Endodermal cell (in vitro differentiated cells): ENCODE measurements around the gene TMOD1. TPM values are rescaled to one million over a fixed set of nuclear protein-coding genes. Genes with fewer than 3 reads are reported as not detected.

ENCODE experiments used
- DNase-seq: peaks from one replicate; pipeline ENCODE4 v3.0.0-alpha.2; 2017
- H3K27ac ChIP-seq: 2 replicates; pipeline ENCODE4 v1.5.1; 2013; ENCODE audit warnings: mild to moderate bottlenecking, low read depth, low read length, moderate library complexity
- H3K27me3 ChIP-seq: 2 replicates; pipeline ENCODE4 v1.6.1; 2013; ENCODE audit warnings: mild to moderate bottlenecking, low read length, moderate library complexity; ENCODE audit not compliant: insufficient read depth, control insufficient read depth, poor library complexity, severe bottlenecking
- H3K36me3 ChIP-seq: 2 replicates; pipeline ENCODE4 v1.7.0; 2013; ENCODE audit warnings: mild to moderate bottlenecking, low read length, moderate library complexity; ENCODE audit not compliant: control insufficient read depth, insufficient read depth
- H3K4me1 ChIP-seq: one replicate; pipeline ENCODE4 v1.7.0; 2013; ENCODE audit warnings: low read length; ENCODE audit not compliant: control insufficient read depth, insufficient read depth
- H3K4me3 ChIP-seq: 2 replicates; pipeline ENCODE4 v1.5.1; 2013; ENCODE audit warnings: mild to moderate bottlenecking, low read length, moderate library complexity
- H3K9ac ChIP-seq: 2 replicates; pipeline ENCODE4 v1.6.1; 2013; ENCODE audit warnings: mild to moderate bottlenecking, low read length, moderate library complexity; ENCODE audit not compliant: poor library complexity, severe bottlenecking; ENCODE audit errors: extremely low read depth
- H3K9me3 ChIP-seq: 2 replicates; pipeline ENCODE4 v1.6.1; 2013; ENCODE audit warnings: mild to moderate bottlenecking, low read length, moderate library complexity; ENCODE audit not compliant: control insufficient read depth
- H3K27ac Mint-ChIP-seq: 2 replicates; pipeline ENCODE4 v1.8.0; 2020; ENCODE audit warnings: mixed read lengths
- H3K27me3 Mint-ChIP-seq: 2 replicates; pipeline ENCODE4 v1.8.0; 2021; ENCODE audit warnings: mild to moderate bottlenecking, mixed read lengths; ENCODE audit not compliant: insufficient read depth
- H3K36me3 Mint-ChIP-seq: 2 replicates; pipeline ENCODE4 v1.8.0; 2020; ENCODE audit warnings: low read depth, mixed read lengths
- H3K4me1 Mint-ChIP-seq: 2 replicates; pipeline ENCODE4 v1.8.0; 2020; ENCODE audit warnings: mixed read lengths
- H3K4me3 Mint-ChIP-seq: 2 replicates; pipeline ENCODE4 v1.8.0; 2020; ENCODE audit warnings: mild to moderate bottlenecking, moderate library complexity, mixed read lengths
- H3K9me3 Mint-ChIP-seq: 2 replicates; pipeline ENCODE4 v1.8.0; 2020; ENCODE audit warnings: mild to moderate bottlenecking, mixed read lengths
- CTCF ChIP-seq: fragments of 200-600 bp; sonication (generic); conservative IDR thresholded peaks from 2 replicates; pipeline ENCODE4 v1.5.0; 2021; ENCODE audit warnings: antibody characterized with exemption, mild to moderate bottlenecking
- WGBS, 2 experiments: methylation state at CpG; one replicate each; pipeline versions ENCODE4 v1.1.5 to v1.1.7; 2013; ENCODE audit warnings: missing lambda C conversion rate in 2 of 2, mixed read lengths in 1 of 2; ENCODE audit not compliant: insufficient coverage in 1 of 2, insufficient read length in 1 of 2; 5-methylcytosine and 5-hydroxymethylcytosine counted together
- total RNA-seq, 2 donors: library from RNA; stranded (reverse); fragmentation: NEBNext Ultra II Directional in 1 of 2; extraction: Animal tissue kit (Norgen Biotek cat#: 25700) in 1 of 2; gene quantifications; 2 replicates in 1 of 2; 3 replicates in 1 of 2; pipeline ENCODE4 v1.2.1, GENCODE V29; 2021

Gene TMOD1
- total RNA-seq, 2 donors from 2014 or later: 3.6 to 7.1 TPM

- Mint-ChIP-seq H3K4me1 (peaks cover 11% of the 10 kb centered on the region), H3K4me3 (no peak overlapping the region), H3K27me3 (no peaks in the 10 kb centered on the region), H3K27ac (no peak overlapping the region), H3K36me3 (peaks cover 21% of the 10 kb centered on the region), H3K9me3 (peaks cover under 1% of the 10 kb centered on the region)
- no peak for DNase-seq
- peaks cover 4% of the 10 kb centered on the region for H3K9me3 ChIP-seq
- H3K27me3 ChIP-seq: no peaks in the 10 kb centered on the region
- no peak overlapping the region for H3K4me3 ChIP-seq
- peaks cover 30% of the 10 kb centered on the region for H3K36me3 ChIP-seq
- TF ChIP-seq CTCF: peak; percentile 45
- H3K4me1 ChIP-seq: no peaks in the 10 kb centered on the region
- no peak overlapping the region for H3K9ac ChIP-seq
- no peak overlapping the region for H3K27ac ChIP-seq
Observed at GRCh38 chr9:97629156-97629555, 127.7 kb downstream of the TMOD1 start.

GRCh38 chr9:97630591-97630990 lies 129.1 kb downstream of the TMOD1 start:
- H3K4me3 Mint-ChIP-seq: no peak overlapping the region
- no peaks in the 10 kb centered on the region for H3K27me3 Mint-ChIP-seq
- Histone ChIP-seq H3K4me1 (no peaks in the 10 kb centered on the region), H3K9ac (no peak overlapping the region), H3K4me3 (no peak overlapping the region), H3K9me3 (no peaks in the 10 kb centered on the region), H3K27me3 (no peaks in the 10 kb centered on the region), H3K27ac (no peak overlapping the region), H3K36me3 (peaks cover 15% of the 10 kb centered on the region)
- peaks cover 23% of the 10 kb centered on the region for H3K4me1 Mint-ChIP-seq
- no peak overlapping the region for H3K27ac Mint-ChIP-seq
- H3K36me3 Mint-ChIP-seq: peaks cover 7% of the 10 kb centered on the region
- no peaks in the 10 kb centered on the region for H3K9me3 Mint-ChIP-seq
- no peak for DNase-seq
- TF ChIP-seq CTCF: no peak

- H3K27ac Mint-ChIP-seq: peak overlapping the region; percentile 100
- H3K36me3 ChIP-seq: peaks cover 2% of the 10 kb centered on the region
- H3K27me3 ChIP-seq: no peaks in the 10 kb centered on the region
- WGBS, 2 experiments: 1% methylated on average over 17 to 27 of the region's 27 CpGs
- H3K4me3 ChIP-seq: peak overlapping the region; percentile 95
- H3K9me3 Mint-ChIP-seq: no peaks in the 10 kb centered on the region
- peaks cover under 1% of the 10 kb centered on the region for H3K36me3 Mint-ChIP-seq
- TF ChIP-seq CTCF: no peak
- no peaks in the 10 kb centered on the region for H3K27me3 Mint-ChIP-seq
- peak overlapping the region; percentile 100 for H3K27ac ChIP-seq
- H3K4me1 ChIP-seq: peaks cover 2% of the 10 kb centered on the region
- DNase-seq: peak; percentile 84
- peak overlapping the region; percentile 100 for H3K9ac ChIP-seq
- H3K4me1 Mint-ChIP-seq: peaks cover 32% of the 10 kb centered on the region
- H3K9me3 ChIP-seq: no peaks in the 10 kb centered on the region
- H3K4me3 Mint-ChIP-seq: peak overlapping the region; percentile 74
Observed at GRCh38 chr9:97632248-97632984, 130.9 kb downstream of the TMOD1 start.
